HG03439 (cell line): Measurements from ENCODE around the gene SPIB.
A peak's percentile ranks its signal among the peaks of the same experiment; 100 is the strongest.
"Not testable (repeated sequence)": the region's sequence is repeated elsewhere in the genome, so short reads cannot be mapped to it uniquely, and the experiment has no call there.

Experiments used
- ATAC-seq: cut with Tn5 transposase; IDR thresholded peaks from one replicate; pipeline ENCODE4 v1.9.1; 2021; ENCODE audit warnings: mild to moderate bottlenecking, moderate library complexity; ENCODE audit not compliant: unreplicated experiment

The SPIB gene

DNA sequence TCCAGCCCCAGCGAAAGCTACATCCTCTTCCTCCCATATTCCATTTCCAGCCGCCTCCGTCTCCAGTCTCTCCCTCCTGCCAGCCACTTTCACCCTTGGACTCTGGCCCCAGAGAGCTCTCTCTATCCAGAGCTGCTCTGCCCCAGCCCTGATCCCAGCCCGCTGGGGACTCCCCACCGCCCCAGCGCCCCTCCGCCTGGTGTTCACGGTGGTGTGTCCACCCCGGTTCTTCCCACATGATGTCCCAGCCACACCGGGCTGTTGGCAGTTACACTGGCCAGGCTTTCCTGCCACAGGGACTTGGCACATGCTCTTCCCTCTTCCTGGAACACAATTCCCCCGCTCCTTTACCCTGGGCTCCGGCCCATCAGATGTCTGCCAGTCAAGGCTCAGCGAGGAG lies 46.3 kb downstream of the SPIB start:
- ATAC-seq: no peak

DNA sequence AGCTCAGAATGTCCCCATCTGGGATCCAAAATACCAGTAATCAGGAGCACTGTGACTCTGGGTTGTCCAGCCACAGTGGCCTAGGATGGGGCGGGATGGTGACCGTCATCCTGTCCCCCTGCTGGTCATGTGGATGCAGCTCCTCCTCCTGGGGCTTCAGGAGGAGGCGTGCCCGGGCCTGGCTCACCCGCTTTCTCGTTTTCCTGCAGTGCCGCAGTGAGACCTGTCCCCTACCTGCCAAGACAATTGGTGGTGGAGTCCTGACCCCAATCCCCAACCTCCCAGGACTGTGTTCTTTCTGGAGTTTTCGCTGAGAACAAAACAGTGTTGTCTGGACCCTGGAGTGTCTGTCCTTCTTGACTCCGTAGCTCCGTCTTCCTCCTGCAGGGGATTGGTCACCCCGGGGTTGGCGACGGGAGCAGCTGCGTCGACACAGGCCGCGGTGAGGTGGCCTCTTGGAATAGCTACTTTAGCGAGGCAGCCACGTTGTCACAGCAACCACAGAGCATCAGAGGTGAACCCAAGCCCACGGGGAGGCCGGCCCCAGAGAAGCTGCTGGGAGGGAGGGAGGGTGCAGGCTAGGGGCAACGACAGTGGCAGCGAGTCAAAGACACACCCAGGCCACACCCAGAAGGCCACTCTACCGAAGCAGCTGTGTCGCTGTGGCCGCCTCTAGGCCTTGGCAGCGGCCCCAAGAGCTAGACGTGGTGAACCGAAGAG lies 47.4 kb downstream of the SPIB start:
- no peak for ATAC-seq

DNA sequence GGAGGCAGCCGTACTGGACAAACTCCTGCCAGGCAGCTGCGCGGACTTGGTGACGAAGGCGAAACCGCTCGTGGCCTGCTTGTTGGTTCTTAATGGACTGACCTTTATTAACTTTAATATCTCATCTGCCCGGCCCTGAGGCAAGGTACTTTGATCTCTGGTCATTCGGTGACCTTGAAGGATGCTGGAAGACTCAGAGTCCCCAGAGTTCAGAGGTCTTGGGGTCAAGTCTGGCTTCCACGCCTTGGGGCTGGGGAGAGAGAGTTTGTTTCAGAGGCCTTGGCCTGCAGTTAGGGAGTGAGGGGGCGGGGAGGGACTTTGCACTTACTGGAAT lies 47.9 kb downstream of the SPIB start:
- no peak for ATAC-seq

DNA sequence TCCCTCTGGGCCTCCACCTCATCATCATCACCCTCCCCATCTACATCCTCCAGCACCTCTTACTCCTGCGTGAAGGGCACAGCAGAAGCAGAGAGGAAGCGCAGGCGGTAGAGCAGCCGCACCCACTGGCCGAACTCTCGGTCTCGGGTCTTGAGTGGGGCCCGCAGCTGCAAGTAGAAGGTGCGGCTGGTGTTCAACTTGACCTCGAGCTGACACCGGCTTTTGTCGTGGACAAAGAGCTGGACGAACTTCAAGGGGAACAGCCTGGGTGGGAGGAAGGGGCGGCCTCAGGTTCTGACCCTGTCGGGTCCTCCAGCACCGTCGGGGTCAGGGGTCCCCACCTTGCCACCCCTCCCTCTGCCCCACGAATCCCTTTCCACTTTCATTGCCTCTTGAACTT lies 48.8 kb downstream of the SPIB start:
- ATAC-seq: no peak

DNA sequence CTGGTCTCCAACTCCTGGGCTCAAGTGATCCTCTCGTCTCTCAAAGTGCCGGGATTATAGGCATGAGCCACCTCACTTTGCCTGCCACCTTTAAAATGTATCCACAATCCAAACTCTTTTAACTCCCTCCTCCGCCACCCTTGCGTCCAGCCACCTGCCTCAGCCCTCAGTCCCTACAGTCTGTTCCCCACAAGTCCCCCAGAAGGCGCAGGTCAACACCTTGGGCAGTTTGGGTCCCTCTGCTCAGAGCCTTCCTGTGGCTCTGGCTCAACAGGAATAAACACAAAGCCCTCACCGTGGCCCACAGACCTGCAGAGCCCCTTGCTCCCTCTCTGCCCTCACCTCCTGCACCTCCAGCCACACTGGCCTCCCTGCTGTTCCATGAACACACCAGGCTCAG lies 50.1 kb downstream of the SPIB start:
- no peak for ATAC-seq

DNA sequence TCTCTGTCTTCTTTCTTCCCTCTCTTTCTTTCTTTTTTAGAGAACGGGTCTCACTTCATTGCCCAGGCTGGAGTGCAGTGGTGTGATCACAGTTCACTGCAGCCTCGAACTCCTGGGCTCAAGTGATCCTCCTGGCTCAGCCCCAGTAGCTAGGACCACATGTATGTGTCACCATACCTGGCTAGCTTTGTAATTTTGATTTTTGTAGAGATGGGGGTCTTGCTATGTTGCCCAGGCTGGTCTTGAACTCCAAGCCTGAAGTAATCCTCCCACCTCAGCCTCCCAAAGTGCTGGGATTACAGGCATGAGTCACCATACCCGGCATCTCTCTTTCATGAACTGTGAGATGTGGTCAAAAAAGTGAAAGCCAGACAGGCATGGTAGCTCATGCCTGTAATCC lies 54.6 kb downstream of the SPIB start:
- ATAC-seq: not testable (repeated sequence)

DNA sequence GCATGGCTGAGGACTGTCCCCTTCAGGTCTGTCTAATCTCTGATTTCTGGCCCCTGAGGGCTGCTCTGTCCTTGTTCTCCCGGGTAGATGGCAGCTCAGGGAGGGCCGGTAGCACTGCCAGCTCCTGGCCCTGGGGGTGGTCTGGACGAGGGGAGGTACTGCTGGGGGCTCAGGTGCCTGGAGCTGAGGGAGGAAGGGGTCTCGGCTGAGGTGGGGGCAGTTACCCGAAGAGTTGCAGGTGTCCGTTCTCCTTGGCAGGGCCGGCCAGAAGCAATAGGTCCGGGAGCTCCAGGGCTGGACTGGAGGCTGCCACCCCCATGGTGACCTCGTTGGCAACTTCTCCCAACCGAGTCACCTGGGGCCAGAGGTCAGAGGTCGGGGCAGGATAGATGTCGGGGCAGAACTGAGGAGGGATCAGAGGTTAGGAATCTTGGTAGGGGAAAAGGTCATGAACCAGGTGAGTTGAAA lies 56.4 kb downstream of the SPIB start:
- no peak for ATAC-seq

DNA sequence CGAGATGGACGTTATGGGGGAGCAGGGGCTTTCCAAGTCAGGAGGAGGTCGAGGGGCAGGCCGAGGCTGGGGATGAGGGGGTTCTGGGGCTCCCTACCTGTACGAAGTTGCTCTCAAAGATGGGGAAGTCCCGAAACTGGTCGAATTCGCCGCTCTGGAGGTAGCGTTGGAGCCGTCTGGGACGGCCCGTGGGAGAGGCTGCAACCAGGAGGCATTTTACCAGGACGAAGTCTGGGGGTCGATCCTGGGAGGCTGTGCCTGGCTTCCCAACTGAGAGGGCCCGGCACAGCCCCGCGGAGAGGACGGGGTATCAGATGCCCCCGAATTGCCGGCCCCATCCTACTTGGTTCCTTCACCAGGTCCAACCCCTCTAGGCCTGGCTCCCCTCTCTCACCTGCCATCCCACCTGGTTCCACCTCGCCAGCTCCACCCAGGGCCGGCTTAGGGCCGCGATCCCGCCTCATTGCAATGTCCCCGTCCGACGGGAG lies 57.0 kb downstream of the SPIB start:
- ATAC-seq: no peak

DNA sequence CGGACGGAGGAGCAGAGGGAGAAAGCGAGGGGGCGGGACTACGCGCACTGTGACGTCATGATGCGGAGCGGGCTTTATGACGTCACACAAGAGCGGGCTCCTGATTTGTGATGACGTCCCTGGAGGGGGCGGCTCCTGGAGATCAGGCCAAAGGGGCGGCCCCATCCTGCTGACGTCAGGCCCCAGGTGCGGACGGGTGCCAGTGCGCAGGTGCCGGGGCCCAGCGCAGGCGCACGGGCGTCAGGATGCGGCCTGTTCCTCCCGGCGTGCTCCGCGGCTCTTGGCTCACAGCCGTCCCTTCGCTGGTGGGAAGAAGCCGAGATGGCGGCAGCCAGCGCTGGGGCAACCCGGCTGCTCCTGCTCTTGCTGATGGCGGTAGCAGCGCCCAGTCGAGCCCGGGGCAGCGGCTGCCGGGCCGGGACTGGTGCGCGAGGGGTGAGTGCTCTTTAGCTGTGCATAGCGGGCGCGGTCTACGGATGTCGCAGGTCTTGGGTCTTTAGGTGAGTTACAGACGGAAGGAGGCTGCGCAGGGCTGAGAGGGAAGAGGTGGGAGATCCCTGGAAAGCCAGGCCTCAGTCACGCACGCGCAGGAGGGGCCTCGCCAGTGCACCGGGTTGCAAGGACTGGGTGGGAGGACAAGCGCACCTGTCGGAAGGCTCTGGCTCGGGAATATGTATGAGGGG lies 57.6 kb downstream of the SPIB start, which contains the start of the genes EMC10 and GARIN5A:
Gene EMC10, plus strand, starts transcription at position 284 of the 683 bp plus-strand sequence. Its CDS starts 38 bp downstream, at position 322.
Gene GARIN5A, minus strand, starts transcription at position 625 of the 683 bp plus-strand sequence. Its CDS starts 460 bp downstream, at position 165.
- ATAC-seq: peak; percentile 68

DNA sequence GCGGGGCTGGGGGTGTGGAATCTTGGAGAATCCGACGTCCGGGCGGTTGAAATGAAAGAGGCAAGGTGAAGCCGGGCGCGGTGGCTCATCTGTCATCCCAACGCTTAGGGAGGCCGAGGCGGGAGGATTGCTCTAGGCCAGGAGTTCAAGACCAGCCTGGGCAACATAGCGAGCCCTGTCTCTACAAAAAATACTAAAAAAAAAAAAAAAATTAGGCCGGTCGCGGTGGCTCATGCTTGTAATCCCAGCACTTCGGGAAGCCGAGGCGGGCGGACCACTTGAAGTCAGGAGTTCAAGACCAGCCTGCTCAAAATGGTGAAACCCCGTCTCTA lies 58.1 kb downstream of the SPIB start:
- no peak for ATAC-seq

DNA sequence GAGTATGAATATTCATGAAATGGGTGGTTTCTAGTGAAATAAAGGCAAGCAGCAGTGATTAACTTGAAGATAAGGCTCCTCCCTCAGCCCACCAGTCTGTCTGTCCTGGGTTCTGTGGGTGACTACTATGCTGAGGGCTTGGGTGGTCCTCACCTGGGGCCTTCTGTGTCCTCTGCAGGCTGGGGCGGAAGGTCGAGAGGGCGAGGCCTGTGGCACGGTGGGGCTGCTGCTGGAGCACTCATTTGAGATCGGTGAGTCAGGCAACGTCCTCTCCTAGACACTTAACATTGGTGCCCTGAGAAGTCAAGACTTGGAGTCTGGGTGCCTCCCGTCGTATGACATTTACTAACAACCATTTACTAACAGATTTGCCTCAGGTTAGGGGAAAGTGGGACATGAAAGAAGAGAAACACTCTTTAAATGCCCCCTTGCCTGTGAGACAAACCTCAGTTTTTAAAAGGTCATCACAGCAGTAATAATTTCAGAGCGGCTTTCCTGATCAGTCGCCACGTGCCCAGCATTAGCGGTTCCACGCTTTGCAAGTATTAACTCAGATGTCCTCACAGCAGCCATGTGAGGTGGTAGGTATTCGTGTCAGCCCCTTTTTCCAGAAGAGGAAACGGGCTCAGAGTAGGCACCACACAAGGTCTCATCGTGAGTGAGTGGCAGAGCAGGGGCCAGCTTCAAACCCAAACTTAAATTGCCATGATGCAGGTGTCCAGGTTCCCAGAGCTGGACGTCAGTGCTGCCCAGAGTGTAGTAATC lies 59.2 kb downstream of the SPIB start:
- no peak for ATAC-seq

DNA sequence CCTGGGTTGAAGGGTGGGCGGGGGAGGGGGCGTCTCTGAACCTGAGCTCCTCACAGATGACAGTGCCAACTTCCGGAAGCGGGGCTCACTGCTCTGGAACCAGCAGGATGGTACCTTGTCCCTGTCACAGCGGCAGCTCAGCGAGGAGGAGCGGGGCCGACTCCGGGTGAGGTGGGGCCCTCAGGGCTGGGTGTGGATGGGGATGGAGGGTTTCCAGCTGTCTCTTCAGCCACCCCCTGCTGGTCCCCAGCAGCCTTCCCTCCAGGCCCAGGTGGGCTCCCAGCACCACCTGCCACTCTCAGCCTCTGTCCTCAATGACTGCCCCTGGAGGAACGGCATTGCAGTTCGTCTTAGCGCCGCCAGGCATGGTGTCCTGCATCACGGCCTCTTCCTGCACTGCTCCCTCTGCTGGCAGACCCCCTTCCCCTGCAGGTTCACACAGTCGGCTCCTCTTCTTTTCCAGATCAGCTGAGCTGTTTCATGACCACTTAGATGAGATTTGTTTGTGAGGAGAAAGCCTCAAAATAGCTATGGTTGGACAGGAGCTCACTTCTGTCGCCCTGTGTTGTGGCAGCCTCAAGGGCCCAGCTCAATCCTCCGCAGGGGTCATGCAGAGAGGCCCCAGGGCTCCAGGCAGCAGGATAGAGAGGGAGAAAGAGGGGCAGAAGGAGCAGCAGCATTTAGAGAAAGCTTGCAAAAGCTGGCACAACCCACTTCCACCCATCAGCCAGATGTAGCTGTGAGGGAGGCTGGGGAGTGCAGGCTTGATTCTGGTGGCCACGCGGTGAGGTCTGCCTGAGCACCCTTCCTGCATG lies 60.4 kb downstream of the SPIB start:
- no peak for ATAC-seq

DNA sequence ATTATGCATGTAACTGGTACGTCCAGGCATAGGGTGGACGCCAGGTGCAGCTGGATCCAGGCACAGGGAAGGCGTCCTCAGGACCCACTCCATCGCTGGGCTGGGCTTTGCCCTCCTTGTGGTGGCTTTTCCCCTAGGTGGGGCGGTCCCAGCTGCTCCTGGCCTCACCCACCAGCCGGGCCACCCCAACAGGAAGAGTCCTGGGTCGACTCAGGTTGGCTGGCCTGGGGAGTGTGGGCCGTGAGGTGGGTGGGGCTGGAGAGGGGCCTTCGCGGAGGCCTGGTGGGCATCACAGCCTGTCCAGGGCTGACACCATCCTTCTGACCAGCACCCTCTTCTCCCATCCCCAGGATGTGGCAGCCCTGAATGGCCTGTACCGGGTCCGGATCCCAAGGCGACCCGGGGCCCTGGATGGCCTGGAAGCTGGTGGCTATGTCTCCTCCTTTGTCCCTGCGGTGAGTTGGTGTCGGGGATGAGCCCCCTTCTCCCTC lies 61.1 kb downstream of the SPIB start:
- ATAC-seq: no peak

DNA sequence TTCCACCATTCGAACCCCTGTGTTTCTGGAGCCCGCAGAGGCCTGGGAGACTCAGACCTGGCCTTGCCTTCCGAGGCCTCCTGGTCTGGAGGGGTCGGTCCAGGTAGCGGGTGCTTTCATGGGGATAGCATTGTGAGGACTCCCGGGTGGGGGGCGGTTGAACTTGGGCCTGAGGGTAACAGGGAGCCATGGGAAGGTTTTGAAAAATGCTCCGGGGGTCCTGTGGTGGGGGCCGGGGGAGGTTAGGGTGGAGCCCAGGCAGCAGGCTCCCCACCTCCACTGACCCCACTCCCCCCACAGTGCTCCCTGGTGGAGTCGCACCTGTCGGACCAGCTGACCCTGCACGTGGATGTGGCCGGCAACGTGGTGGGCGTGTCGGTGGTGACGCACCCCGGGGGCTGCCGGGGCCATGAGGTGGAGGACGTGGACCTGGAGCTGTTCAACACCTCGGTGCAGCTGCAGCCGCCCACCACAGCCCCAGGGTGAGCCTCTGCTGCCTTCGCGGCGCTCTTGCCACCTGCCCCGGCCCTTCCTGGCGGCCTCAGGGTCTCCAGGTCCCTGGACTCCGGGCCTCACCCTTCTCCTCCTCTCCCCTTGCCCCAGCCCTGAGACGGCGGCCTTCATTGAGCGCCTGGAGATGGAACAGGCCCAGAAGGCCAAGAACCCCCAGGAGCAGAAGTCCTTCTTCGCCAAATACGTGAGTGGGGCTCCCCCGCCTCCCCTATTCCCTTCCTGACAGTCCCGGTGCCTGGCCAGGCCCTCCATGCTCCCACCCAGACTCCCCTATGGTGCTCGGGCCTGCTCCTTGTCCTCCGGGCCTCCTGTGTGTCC lies 61.8 kb downstream of the SPIB start:
- no peak for ATAC-seq
